ENCODE results near the gene MOG.

DNA sequence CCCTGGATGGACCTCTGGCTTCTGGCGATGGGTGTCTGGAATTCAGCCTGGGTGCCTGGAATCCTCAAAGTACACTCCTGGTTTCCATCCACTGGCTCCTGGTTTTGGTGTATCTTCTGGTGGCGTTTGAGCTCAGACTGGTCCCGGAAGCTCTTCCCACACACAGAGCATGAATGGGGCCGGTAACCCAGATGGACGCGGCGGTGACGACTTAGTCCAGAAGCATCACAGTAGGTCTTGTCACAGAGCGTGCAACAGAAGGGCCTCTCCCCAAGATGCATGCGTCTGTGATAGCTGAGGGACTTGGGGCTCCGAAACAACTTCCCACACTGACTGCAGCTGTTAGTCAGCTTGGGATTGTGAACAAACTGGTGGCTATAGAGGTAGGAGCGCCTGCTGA lies 16.3 kb downstream of the MOG start:
- TF ChIP-seq NFRKB (IDR thresholded peaks at IDR 0.05) (no peak), SP1 (IDR thresholded peaks at IDR 0.05) (no peak), L3MBTL2 (conservative IDR thresholded peaks at IDR 0.05) (no peak), CTBP1 (IDR thresholded peaks at IDR 0.05; ENCODE audit: borderline replicate concordance) (no peak), FOXA1 (IDR thresholded peaks at IDR 0.05) (no peak), FOXK2 (IDR thresholded peaks at IDR 0.05) (no peak), ZNF384 (IDR thresholded peaks at IDR 0.05) (no peak), FOXM1 (IDR thresholded peaks at IDR 0.05; ENCODE audit: borderline replicate concordance) (no peak), TARDBP (IDR thresholded peaks at IDR 0.05) (no peak), ARNT (IDR thresholded peaks at IDR 0.05) (no peak), SUZ12 (IDR thresholded peaks at IDR 0.05) (no peak), ELF4 (IDR thresholded peaks at IDR 0.05) (no peak)
